Epithelial cell of prostate (primary cell): Measurements from ENCODE around the gene SOX5.
"Not testable (repeated sequence)": the region's sequence is repeated elsewhere in the genome, so short reads cannot be mapped to it uniquely, and the experiment has no call there.

Experiments
- DNase-seq: peaks from one replicate; pipeline ENCODE4 v3.0.0-alpha.2; 2011; ENCODE audit warnings: low read depth, low spot score
- H3K27ac ChIP-seq: fragments of 450-650 bp; 2 replicates; pipeline ENCODE4 v1.5.1; 2017; ENCODE audit warnings: mild to moderate bottlenecking

Gene SOX5

DNA sequence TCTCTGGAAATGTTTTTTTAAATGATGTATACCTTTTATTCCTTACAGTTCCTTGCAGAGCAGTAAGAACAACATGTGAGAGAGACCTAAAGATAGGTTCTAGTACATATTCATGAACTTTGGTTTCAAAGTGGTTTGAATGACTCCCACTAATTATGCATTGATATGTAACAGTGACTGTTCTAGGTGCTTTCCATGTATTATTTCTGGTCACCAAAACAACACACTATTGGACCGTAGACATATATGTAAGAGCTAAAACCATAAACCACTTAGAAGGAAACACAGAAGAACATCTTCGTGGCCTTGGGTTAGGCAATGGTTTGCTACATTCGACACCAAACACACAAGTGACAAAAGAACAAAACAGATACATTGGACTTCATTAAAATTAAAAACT is 37.9 kb downstream of the SOX5 start:
- no peak for DNase-seq
- H3K27ac ChIP-seq, result no peak overlapping the region

- DNase-seq, result no peak
- no peak overlapping the region for H3K27ac ChIP-seq
Measured at GRCh38 chr12:23909551-23909950, 39.9 kb downstream of the SOX5 start.

DNA sequence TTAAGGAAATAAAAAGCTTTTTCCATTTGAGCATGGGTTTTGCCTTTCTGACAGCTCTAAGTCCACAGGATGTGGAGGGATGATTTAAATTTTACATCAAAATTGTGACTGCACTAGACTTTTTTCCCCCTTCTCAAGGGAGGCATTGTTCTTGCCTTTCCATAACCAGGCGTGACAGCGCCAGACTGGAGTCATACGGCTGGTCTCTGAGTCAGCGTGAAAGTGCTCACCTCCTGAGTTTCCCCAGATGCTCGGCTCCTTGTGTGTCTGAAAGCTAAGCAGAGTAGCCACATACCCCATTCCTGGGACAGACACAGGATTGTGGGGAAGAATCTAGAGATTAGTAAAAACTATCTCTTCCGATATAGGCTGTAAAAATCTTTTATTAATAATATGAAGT is 43.1 kb downstream of the SOX5 start:
- DNase-seq, result no peak
- no peak overlapping the region for H3K27ac ChIP-seq

- H3K27ac ChIP-seq, result no peak overlapping the region
- DNase-seq, result no peak
Measured at GRCh38 chr12:23899434-23899833, 50.0 kb downstream of the SOX5 start.

GRCh38 chr12:23898121-23898520 is 51.3 kb downstream of the SOX5 start:
- H3K27ac ChIP-seq, result no peak overlapping the region
- no peak for DNase-seq

- H3K27ac ChIP-seq, result no peak overlapping the region
- DNase-seq, result no peak
Measured at GRCh38 chr12:23895792-23896218, 53.7 kb downstream of the SOX5 start.

DNA sequence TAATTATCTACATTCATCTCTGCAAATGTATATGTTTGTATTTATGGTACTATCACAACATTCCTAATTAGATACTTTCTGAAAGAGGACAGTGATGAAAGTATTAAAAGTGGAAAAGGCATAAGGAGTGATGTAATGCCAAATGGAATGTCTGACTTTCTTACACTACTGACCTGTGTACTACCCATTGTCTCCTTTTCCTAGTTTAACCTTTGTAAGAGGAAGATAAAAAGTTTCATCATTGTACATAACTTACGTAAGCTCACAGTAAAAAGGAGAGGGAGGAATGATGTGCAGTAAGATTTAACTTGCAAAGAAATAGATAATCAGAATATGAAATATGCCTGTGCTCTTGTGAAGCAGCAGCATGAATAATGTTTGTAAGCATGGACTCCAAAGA is 55.9 kb downstream of the SOX5 start:
- DNase-seq, result no peak

GRCh38 chr12:23891115-23891514 is 58.4 kb downstream of the SOX5 start:
- no peak overlapping the region for H3K27ac ChIP-seq
- no peak for DNase-seq

More for the DNA sequence above, 55.9 kb downstream of the SOX5 start:
- no peak overlapping the region for H3K27ac ChIP-seq

GRCh38 chr12:23889069-23889440 is 60.4 kb downstream of the SOX5 start:
- no peak overlapping the region for H3K27ac ChIP-seq
- DNase-seq, result no peak

- H3K27ac ChIP-seq, result no peak overlapping the region
- no peak for DNase-seq
Measured at GRCh38 chr12:23888396-23889068, 60.9 kb downstream of the SOX5 start.

- no peak for DNase-seq
- no peak overlapping the region for H3K27ac ChIP-seq
Measured at GRCh38 chr12:23887055-23887835, 62.2 kb downstream of the SOX5 start.

DNA sequence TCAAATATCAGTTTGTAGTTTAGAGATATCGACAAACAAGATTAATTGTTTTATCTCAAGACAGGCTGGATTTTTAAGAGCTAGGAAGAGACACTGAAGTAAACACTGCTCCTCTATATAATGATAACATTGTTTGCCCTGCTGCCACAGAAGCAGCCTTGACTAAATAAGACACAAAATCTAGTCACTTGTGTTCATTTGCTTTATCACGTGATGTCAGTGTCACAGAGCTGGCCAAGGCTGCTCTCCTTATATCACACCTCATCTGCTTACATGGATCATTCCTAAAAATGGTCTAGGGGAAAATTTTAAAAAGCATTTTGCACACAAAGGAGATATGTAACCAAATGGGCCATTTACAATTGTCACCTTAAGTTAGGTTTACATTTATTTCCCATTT is 64.1 kb downstream of the SOX5 start:
- DNase-seq, result no peak

DNA sequence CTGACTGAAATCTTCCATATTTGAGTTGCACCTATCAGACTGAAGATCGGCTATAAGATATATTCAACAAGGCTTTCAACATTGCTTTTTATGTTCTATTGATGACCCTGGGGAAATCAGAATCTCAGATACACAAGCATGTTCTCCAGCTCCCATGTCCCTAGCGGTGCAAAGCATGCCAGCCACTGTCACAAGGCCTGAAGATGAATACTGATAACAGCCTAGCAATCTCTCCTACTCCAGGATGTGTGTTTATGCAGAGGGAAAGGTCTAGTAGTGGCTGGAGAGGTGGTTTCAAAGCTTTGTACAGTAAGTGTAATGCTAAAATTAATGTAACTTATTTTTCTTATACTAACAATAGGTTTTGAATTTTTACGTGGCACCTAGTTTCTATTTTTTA is 64.6 kb downstream of the SOX5 start:
- no peak for DNase-seq

More for the DNA sequence above, 64.1 kb downstream of the SOX5 start:
- no peak overlapping the region for H3K27ac ChIP-seq

DNA sequence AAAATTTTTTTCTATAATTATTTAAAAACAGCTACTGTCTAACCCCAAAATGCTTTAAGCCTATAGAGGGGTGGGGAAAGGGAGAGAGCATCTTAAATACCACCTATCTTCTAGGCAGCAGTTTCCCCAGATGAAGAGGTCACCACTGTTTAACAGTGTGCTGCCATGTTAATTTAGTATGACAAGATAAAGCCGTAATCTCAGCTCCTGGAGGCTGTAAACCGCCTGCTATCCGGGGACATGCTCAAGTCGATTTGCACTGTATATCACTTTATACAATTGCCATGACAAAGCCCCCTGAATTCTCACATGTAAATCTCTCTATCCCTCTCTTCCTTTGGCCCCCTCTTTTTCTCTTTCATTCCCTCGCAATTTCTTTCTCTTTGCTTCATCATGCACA is 68.5 kb downstream of the SOX5 start:
- DNase-seq, result no peak
- H3K27ac ChIP-seq, result no peak overlapping the region

More for the DNA sequence above, 64.6 kb downstream of the SOX5 start:
- H3K27ac ChIP-seq, result no peak overlapping the region

- H3K27ac ChIP-seq, DNase-seq: not testable (repeated sequence)
Measured at GRCh38 chr12:23876618-23877017, 72.9 kb downstream of the SOX5 start.

DNA sequence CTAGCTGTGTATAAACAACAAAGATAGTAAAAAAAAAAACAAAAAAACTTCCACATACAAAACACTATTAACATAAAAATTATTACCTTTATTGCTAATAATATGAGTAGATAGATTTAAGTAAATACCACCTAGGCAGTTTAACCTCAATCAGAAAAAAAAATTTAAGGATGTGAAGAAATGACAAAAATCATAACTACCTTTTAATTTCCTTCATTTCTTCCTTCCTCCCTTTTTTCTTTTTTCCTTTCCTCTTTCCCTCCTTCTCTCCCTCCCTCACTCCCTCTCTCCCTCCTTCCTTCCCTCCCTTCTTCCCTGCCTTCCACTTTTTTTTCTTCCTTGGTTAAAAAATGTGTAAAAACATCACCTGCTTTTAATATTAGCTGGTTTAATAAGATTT is 81.7 kb downstream of the SOX5 start:
- no peak overlapping the region for H3K27ac ChIP-seq
- no peak for DNase-seq

DNA sequence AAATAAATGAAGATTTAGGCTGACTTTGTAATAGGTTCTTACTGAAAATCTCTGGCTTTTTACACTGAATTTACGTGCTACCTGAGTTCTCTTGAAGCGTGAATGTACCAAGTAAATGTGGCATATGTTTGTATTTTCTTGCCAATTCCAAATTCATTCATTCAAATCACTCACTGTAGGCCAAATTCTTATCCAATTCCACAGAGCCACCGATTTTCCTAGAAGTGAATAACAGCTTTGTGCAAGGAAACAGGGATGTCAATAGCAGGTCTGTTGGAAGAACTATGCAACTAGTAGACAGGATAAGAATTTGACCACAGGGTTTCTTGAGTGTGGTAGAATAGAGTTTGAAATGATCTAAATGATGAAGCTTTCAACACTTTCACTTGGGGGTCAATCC is 86.8 kb downstream of the SOX5 start:
- no peak overlapping the region for H3K27ac ChIP-seq
- no peak for DNase-seq

- no peak for DNase-seq
Measured at GRCh38 chr12:23860019-23860418, 89.5 kb downstream of the SOX5 start.

GRCh38 chr12:23857178-23857577 is 92.3 kb downstream of the SOX5 start:
- no peak for DNase-seq
- no peak overlapping the region for H3K27ac ChIP-seq

More at GRCh38 chr12:23860019-23860418, 89.5 kb downstream of the SOX5 start:
- H3K27ac ChIP-seq, result no peak overlapping the region

DNA sequence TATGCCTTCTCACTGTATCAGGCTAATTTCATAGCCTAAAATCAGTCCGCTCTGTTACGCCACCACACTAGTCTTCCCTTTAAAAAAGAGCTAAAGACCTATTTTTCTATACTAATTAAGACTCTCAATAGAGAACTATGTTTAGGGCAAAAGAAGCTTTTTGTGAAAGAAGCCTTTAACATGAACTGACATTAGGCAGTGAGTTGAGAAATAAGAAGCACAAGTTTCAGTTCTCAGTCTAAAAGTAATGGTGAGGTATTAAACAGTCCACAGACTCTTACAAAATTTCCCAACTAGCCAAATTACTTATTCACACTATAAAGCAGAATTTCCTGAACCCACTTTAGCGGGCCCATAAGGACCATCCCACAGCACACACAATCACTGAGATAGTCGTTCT is 93.7 kb downstream of the SOX5 start:
- H3K27ac ChIP-seq, result no peak overlapping the region
- no peak for DNase-seq

DNA sequence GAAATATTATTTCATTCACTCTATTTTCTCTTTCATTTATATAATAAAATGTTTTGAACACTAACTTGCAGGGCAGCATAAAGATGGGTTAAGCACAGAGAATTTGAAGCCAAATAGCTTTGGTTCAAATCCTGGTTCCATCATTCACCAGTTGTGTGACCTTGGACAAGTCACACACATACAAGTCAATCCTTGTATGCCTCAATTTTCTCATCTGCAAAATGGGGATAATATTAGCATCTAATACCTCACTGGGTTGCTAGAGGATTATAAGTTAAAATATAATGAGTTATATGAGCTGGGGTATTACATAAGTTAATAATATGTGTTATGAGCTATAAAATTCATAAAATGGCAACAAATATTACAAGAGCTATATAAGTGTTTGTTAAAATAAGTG is 94.9 kb downstream of the SOX5 start:
- no peak for DNase-seq
- H3K27ac ChIP-seq, result no peak overlapping the region

GRCh38 chr12:23853640-23854039 is 95.8 kb downstream of the SOX5 start:
- no peak for DNase-seq
- H3K27ac ChIP-seq, result no peak overlapping the region
